ENCODE measurements around the gene LYST.
"Not testable (repeated sequence)": the region's sequence is repeated elsewhere in the genome, so short reads cannot be mapped to it uniquely, and the experiment has no call there.

The LYST gene

GRCh38 chr1:235647537-235647936 lies 219.2 kb downstream of the LYST start:
- H3K4me3 ChIP-seq, H3K27ac ChIP-seq: not testable (repeated sequence)

DNA sequence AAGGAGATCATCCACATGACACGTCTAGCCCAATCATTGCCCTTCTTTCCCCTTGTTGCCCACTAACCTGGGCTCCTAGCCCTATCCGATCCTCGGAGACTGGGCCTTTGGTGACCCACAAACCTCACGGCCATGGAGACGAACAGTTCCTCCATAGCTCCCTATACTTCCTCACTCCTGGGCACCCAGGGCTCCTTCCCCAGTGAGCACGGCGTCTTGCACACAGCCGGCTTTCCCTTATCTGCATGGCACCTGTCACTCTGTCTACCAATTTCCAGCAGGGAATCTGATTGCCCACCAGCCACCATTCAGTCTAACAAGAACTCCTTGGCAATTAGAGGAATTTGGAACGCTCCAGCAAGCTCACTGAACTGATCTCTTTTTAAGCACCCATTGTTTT lies 220.2 kb downstream of the LYST start:
- Histone ChIP-seq H3K4me3 (no peak overlapping the region), H3K27ac (no peak overlapping the region)

DNA sequence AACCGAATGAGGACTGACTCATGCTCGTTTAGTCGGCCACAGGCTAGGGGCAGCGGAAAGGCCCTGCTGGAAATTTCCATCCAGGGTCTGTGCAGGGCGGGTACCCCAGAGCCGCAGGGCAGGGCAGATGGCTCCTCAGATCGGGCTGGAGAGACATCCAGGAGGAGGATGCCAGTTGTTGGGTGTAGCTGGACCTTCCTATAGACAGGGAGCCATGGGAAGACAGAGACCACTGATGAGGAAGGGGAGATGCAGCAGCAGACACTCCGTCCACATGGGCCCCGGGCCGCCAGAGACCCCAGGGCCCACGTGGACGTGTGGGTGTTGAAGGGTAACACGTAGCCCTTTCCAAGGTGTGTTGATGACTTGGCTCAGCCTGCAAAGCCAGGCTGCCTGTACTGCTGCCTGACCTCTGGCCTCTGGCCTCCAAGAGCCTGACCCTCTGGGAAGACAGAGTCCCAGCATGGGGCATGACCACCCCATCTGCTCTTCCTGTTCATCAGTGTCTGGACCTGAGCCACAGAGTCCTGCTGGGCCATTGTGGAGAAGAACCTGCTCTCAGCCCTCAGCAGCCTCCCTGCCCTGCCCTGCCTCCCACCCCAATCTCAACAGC lies 221.9 kb downstream of the LYST start:
- H3K27ac ChIP-seq = no peak overlapping the region

GRCh38 chr1:235643837-235644692 lies 222.6 kb downstream of the LYST start:
- no peak overlapping the region for H3K4me3 ChIP-seq
- no peak overlapping the region for H3K27ac ChIP-seq

More for the DNA sequence above, 221.9 kb downstream of the LYST start:
- H3K4me3 ChIP-seq = no peak overlapping the region

GRCh38 chr1:235642943-235643371 lies 223.7 kb downstream of the LYST start:
- Histone ChIP-seq H3K4me3 (no peak overlapping the region), H3K27ac (peak overlapping the region in 4 of 21 experiments; percentile 11 to 77 (median 56))

GRCh38 chr1:235642011-235642942 lies 224.4 kb downstream of the LYST start:
- Histone ChIP-seq H3K27ac (peak overlapping the region in 10 of 21 experiments; percentile 5 to 77 (median 48)), H3K4me3 (peak overlapping the region in 6 of 7 experiments; percentile 2 to 24 (median 12))

DNA sequence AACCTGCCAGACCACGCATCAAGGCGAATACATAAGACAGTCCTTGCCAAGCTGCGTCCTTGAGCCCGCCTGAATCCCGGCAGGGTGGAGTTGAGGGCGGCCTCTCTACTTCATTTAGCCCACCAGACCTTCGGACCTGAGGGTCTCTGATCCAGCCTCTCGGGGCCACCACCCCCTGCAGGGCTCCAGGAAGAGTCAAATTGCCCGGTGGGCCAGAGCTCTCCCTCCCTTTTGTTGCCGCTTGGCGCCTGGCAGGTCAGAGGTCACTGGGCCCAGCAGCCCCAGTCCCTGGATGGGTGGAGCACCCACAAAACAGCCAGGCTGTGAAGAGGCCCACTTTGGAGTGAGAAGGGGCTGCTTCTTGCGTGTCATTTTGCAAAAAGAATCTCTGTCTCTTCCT lies 226.1 kb downstream of the LYST start:
- Histone ChIP-seq H3K27ac (no peak overlapping the region), H3K4me3 (no peak overlapping the region)

- no peak overlapping the region for H3K27ac ChIP-seq
Observed at GRCh38 chr1:235639226-235640205, 227.2 kb downstream of the LYST start.

GRCh38 chr1:235638612-235639011 lies 228.1 kb downstream of the LYST start:
- H3K4me3 ChIP-seq, H3K27ac ChIP-seq: not testable (repeated sequence)

More at GRCh38 chr1:235639226-235640205, 227.2 kb downstream of the LYST start:
- H3K4me3 ChIP-seq = no peak overlapping the region

DNA sequence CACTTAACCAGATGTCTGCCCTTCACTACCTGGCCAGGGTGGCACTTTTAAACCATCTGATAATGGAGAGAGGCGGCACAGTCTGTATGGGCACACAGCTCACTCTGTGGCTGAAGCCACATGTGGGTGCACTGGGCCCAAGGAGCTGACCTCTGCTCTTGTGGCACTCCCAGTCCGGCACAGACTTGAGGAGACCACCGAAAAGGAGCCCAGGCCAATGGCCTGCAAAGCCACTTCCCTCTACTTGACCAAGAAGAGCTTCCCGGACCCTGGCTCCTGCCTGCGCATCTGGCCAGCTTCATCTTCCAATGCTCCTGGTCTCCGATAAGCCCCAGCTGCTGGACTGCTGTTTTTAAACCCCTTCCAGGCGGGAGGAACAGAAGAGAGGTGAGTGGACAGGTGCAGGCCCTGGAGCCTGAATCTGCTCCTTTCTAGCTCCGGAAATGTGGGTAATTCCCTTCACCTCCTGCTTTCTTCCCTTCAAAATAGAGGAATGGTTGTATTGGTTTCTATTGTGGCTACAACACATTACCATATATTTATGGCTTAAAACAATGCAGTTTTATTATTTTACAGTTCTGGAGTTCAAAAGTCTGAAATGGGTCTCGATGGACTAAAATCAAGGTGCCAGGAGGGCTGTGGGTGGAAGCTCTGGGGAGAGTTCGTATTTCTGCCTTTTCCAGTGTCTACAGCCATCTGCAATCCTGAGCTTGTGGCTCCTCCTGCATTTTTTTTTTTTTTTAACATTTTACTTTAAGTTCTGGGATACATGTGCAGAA lies 228.8 kb downstream of the LYST start:
- no peak overlapping the region for H3K27ac ChIP-seq
- H3K4me3 ChIP-seq = no peak overlapping the region

- Histone ChIP-seq H3K27ac (no peak overlapping the region), H3K4me3 (no peak overlapping the region)
Observed at GRCh38 chr1:235635938-235636662, 230.6 kb downstream of the LYST start.

- peak overlapping the region in 2 of 7 experiments; percentile 1 for H3K4me3 ChIP-seq
- H3K27ac ChIP-seq = peak overlapping the region in 5 of 21 experiments; percentile 2 to 43 (median 22)
Observed at GRCh38 chr1:235632506-235633401, 234.0 kb downstream of the LYST start.

DNA sequence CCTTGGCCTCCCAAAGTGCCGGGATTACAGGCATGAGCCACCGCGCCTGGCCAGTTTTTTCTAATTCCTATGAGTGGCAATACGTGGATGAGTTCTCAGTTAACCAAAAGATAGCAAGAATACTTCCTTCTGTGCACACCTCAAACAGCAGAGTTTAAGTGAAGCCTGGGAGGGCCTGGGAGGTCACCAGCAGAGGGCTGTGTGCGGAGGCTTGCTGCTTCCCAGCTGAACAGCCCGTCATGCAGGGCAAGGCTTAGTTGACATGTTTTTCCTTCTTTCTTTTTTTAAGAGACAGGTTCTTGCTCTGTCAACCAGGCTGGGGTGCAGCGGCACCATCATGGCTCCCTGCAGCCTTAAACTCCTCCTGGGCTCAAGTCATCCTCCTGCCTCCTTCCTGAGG lies 234.9 kb downstream of the LYST start:
- Histone ChIP-seq H3K27ac (peak overlapping the region in 3 of 21 experiments; percentile 2 to 43 (median 22)), H3K4me3 (no peak overlapping the region)

DNA sequence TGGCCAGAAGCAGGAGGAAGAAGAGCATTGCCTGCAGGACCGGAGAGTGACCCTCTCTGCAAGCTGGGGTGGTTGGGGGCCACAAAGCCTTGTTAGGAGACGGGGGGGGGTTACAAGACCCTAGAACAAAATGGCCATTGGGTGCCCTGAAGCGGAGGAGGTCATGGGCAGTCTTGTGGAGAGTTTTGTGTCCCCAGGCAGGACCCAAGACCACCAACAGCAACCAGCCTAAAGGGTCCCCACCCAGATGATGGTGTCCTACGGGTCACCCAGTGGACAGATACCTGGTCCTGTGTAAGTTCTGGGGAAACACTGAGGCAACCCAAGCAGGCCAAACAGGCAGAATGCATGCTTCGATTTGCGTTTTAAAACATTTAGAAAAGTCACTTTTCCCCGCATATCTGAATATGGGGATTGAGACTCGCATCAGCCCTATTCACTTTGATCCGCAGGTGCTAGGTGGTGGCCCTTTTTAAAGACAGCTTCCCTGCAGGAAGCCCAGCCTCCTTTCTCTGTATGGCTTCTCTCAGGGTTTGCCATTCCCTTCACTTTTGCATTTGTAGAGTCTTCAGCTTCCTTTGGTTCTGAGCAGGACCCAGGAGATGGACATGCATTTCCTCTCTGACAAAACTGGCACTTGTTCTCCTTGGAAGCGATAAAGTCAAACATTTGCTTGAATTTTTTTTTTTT lies 238.2 kb downstream of the LYST start:
- no peak overlapping the region for H3K27ac ChIP-seq
- H3K4me3 ChIP-seq = no peak overlapping the region

DNA sequence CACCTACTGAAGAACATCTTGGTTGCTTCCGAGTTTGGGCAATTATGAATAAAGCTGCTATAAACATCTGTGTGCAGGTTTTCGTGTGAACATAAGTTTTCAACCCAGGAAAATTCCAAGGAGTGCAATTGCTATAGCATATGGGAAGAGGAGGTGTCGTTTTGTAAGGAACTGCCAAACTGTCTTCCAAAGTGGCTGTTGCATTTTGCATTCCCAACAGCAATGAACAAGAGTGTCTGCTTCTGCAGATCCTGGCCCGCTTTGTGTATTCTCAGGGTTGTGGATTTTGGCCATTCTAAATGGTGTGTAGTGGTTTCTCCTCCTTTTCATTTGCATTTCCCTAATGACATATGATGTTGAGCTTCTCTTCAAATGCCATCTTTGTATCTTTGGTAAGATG lies 240.9 kb downstream of the LYST start:
- H3K4me3 ChIP-seq = no peak overlapping the region
- H3K27ac ChIP-seq = no peak overlapping the region

GRCh38 chr1:235625340-235625739 lies 241.4 kb downstream of the LYST start:
- H3K27ac ChIP-seq = no peak overlapping the region

More at GRCh38 chr1:235625340-235625739, 241.4 kb downstream of the LYST start:
- no peak overlapping the region for H3K4me3 ChIP-seq

Measured in skin epidermis (tissue), 12 donors.